Lower lobe of right lung (tissue), 2 donors: Measurements from ENCODE around the gene MEG3. TPM values are rescaled to one million over a fixed set of nuclear protein-coding genes. Genes with fewer than 3 reads are reported as not detected.

Source experiments
- ATAC-seq, 2 donors: fragments of 200-7000 bp; cut with Tn5 transposase; one replicate each; pipeline ENCODE4 v1.9.1; 2020 to 2022; ENCODE audit warnings: mild to moderate bottlenecking in 2 of 2, moderate library complexity in 2 of 2
- DNase-seq: peaks from one replicate; pipeline ENCODE4 v3.0.0-alpha.2; 2020
- H3K27ac ChIP-seq: fragments of 200-600 bp; one replicate; pipeline ENCODE4 v1.8.0; 2022
- H3K27me3 ChIP-seq: fragments of 200-600 bp; one replicate; pipeline ENCODE4 v1.8.0; 2022; ENCODE audit warnings: low read depth
- H3K36me3 ChIP-seq: fragments of 200-600 bp; one replicate; pipeline ENCODE4 v1.8.0; 2022; ENCODE audit warnings: mild to moderate bottlenecking
- H3K4me1 ChIP-seq: fragments of 200-600 bp; one replicate; pipeline ENCODE4 v1.8.0; 2022
- H3K4me3 ChIP-seq: fragments of 200-600 bp; one replicate; pipeline ENCODE4 v1.8.0; 2022; ENCODE audit warnings: mild to moderate bottlenecking
- H3K9me3 ChIP-seq: fragments of 200-600 bp; one replicate; pipeline ENCODE4 v1.8.0; 2022
- CTCF ChIP-seq: fragments of 200-600 bp; IDR thresholded peaks from one replicate; pipeline ENCODE4 v1.8.0; 2022; ENCODE audit warnings: antibody characterized with exemption, mild to moderate bottlenecking
- intact Hi-C: fragments of 100-400 bp; cut with DNase I; formaldehyde crosslinking; loops from one replicate; pipeline ENCODE4 v1.11.0; 2022
- total RNA-seq: library from RNA; stranded (reverse); fragmentation: NEBNext Ultra II Directional; extraction: Animal tissue kit (Norgen Biotek cat#: 25700); gene quantifications from one replicate; pipeline ENCODE4 v1.2.1, GENCODE V29; 2021
- donor health status: DM: no; HTN: yes; CAD: no; lungs with severe emphysema.

MEG3 gene
- total RNA-seq, 1 donor from 2014 or later: 16.6 TPM

- no peak for TF ChIP-seq CTCF
- no peaks in the 10 kb centered on the region for H3K36me3 ChIP-seq
- H3K27ac ChIP-seq: no peak overlapping the region
- H3K9me3 ChIP-seq: no peaks in the 10 kb centered on the region
- intact Hi-C loops: no loop called here
- ATAC-seq: no peak
- H3K27me3 ChIP-seq: peaks cover 12% of the 10 kb centered on the region
- no peak overlapping the region for H3K4me3 ChIP-seq
- no peak for DNase-seq
- H3K4me1 ChIP-seq: no peaks in the 10 kb centered on the region
These were observed 61.9 kb downstream of the MEG3 start for GRCh38 chr14:100887728-100888335.

DNA sequence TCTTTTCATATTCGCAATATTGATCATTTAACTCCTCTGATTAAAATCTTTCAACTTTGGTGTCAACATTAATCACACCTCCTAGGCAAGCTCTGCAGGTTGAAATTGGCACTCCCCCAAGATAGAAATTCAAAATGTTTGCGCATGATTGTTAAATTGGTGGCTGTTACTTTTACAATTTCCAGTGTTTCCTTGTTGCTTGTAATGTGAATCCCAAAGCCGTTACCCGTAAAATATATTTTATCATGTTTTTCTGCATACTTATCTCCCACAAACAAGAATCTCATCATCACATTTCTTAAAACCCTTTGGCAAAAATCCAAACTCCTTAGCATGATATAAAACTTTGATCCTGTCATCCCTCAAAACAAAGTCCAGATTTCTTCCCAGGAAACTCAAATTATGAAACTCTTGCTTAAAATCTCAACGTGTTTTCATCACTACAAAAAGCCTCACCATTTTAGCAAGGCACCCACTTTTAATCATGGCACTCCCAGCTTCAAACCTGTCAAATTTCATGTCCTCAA lies 62.9 kb downstream of the MEG3 start:
- no peak overlapping the region for H3K27ac ChIP-seq

DNA sequence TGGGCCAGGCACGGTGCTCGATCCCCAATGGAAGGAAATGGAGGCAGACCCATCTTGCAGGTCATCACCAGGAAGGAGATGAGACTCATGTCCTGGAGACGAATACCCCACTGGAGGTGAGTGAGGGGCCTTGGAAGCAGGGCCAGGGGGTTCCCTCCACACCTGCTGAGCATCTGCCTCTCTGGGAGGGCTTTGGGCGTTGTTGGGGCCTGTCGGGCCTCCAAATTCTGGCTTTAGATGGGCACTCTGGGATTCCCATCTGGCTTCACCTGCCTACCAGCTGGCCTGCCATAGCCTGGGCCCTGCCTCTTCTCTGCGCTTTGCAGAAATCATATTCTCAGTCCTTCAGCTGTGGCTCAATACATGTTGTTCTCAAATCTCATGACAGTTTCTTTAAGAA lies 63.7 kb downstream of the MEG3 start:
- Histone ChIP-seq H3K27me3 (peaks cover 12% of the 10 kb centered on the region), H3K36me3 (no peaks in the 10 kb centered on the region), H3K9me3 (no peaks in the 10 kb centered on the region), H3K27ac (no peak overlapping the region), H3K4me3 (no peak overlapping the region), H3K4me1 (no peaks in the 10 kb centered on the region)
- TF ChIP-seq CTCF: no peak
- DNase-seq (no peak), ATAC-seq (no peak)
- intact Hi-C loops: no loop called here

More for the DNA sequence above, 62.9 kb downstream of the MEG3 start:
- ATAC-seq: no peak
- no peaks in the 10 kb centered on the region for H3K9me3 ChIP-seq
- H3K27me3 ChIP-seq: peaks cover 12% of the 10 kb centered on the region
- H3K36me3 ChIP-seq: no peaks in the 10 kb centered on the region
- H3K4me3 ChIP-seq: no peak overlapping the region
- DNase-seq: no peak
- TF ChIP-seq CTCF: no peak
- intact Hi-C loops: no loop called here
- H3K4me1 ChIP-seq: no peaks in the 10 kb centered on the region

DNA sequence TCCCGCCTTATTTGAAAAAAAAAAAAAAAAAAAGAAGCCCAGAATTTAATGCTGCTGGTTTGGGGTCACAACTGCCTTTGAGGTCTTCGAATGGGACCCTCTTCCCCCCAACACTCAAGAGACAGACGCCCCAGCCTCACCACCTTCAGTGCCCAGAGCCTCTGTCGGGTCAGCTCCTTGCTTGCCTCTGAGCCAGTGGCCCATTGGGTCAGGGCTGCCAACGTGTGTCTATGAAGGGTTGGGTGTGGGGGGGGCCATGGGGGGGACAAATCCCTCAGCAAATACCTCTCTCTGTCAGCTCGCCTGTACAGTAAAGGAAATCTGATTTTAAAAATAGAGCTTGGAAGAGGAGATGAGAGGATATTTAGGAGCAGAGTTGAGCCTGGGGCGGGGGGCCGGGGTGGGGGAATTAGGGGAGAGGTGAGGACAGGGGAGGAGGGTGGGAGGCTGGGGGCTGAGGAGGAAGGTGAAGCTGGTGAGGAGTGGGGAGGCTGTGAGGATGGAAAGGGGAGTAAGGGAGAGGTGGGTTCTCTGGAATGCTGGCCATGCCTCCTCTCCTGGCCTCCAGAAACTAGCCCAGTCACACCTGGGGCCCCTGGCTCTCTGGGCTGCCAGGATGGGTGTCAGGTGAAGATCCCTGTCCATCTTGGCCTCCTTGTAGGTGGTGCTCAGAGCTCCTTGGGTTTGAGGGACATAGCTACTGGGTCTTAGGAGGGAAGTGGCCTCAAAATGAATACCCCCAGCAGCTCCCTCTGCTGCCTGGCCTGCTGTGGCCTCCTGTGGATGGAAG lies 64.3 kb downstream of the MEG3 start:
- Histone ChIP-seq H3K36me3 (no peaks in the 10 kb centered on the region), H3K4me3 (no peak overlapping the region), H3K27me3 (peaks cover 12% of the 10 kb centered on the region), H3K4me1 (no peaks in the 10 kb centered on the region), H3K27ac (no peak overlapping the region), H3K9me3 (no peaks in the 10 kb centered on the region)
- ATAC-seq (no peak), DNase-seq (peak; percentile 19)
- intact Hi-C loops: no loop called here
- no peak for TF ChIP-seq CTCF

GRCh38 chr14:100891051-100891450 lies 65.1 kb downstream of the MEG3 start:
- intact Hi-C loops: no loop called here
- no peak for TF ChIP-seq CTCF

More at GRCh38 chr14:100891051-100891450, 65.1 kb downstream of the MEG3 start:
- H3K27ac ChIP-seq: no peak overlapping the region
- ATAC-seq (no peak), DNase-seq (peak; percentile 24)
- H3K36me3 ChIP-seq: no peaks in the 10 kb centered on the region
- H3K4me1 ChIP-seq: no peaks in the 10 kb centered on the region
- H3K4me3 ChIP-seq: no peak overlapping the region
- H3K9me3 ChIP-seq: no peaks in the 10 kb centered on the region
- peaks cover 12% of the 10 kb centered on the region for H3K27me3 ChIP-seq
